C4-2B (cell line): ENCODE data around the gene GUCA1A.

Experiments used
- ZFX ChIP-seq: fragments of 450-650 bp; IDR thresholded peaks from 2 replicates; pipeline ENCODE4 v1.6.1; 2017
- TF ChIP-seq, protein P1 (sequence below): fragments of 450-650 bp; conservative IDR thresholded peaks from 2 replicates; pipeline ENCODE4 v1.5.1; 2017; ENCODE audit warnings: mild to moderate bottlenecking

DNA sequence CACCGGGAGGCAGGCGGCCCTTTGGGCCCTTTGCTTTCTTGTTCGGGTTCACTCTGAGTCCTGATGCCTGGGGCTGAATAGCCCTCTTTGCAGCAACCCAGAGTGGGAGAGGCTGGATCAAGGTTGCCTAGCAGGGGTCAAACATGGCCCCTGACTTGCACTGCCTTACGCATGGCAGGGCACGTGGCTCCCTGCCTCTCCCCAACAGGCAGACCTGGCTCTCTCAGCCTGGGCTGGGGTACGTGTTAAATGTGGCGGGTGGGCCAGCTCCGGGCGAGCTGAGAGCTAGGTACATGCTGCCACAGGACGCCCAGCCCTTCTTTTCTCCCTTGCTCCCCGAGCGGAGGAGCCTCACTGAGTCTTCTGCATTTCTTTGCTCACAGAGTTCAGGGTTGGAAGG lies 38.0 kb upstream of the GUCA1A start:
- TF ChIP-seq, protein P1, sequence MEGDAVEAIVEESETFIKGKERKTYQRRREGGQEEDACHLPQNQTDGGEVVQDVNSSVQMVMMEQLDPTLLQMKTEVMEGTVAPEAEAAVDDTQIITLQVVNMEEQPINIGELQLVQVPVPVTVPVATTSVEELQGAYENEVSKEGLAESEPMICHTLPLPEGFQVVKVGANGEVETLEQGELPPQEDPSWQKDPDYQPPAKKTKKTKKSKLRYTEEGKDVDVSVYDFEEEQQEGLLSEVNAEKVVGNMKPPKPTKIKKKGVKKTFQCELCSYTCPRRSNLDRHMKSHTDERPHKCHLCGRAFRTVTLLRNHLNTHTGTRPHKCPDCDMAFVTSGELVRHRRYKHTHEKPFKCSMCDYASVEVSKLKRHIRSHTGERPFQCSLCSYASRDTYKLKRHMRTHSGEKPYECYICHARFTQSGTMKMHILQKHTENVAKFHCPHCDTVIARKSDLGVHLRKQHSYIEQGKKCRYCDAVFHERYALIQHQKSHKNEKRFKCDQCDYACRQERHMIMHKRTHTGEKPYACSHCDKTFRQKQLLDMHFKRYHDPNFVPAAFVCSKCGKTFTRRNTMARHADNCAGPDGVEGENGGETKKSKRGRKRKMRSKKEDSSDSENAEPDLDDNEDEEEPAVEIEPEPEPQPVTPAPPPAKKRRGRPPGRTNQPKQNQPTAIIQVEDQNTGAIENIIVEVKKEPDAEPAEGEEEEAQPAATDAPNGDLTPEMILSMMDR = no peak
- TF ChIP-seq ZFX = no peak
